Measurements from ENCODE around the gene ITGAL. TPM values are rescaled to one million over a fixed set of nuclear protein-coding genes. Genes with fewer than 3 reads are reported as not detected.
"Not testable (repeated sequence)": the region's sequence is repeated elsewhere in the genome, so short reads cannot be mapped to it uniquely, and the experiment has no call there.

Gene ITGAL
- total RNA-seq, 1 donor from 2014 or later, result 264 TPM

DNA sequence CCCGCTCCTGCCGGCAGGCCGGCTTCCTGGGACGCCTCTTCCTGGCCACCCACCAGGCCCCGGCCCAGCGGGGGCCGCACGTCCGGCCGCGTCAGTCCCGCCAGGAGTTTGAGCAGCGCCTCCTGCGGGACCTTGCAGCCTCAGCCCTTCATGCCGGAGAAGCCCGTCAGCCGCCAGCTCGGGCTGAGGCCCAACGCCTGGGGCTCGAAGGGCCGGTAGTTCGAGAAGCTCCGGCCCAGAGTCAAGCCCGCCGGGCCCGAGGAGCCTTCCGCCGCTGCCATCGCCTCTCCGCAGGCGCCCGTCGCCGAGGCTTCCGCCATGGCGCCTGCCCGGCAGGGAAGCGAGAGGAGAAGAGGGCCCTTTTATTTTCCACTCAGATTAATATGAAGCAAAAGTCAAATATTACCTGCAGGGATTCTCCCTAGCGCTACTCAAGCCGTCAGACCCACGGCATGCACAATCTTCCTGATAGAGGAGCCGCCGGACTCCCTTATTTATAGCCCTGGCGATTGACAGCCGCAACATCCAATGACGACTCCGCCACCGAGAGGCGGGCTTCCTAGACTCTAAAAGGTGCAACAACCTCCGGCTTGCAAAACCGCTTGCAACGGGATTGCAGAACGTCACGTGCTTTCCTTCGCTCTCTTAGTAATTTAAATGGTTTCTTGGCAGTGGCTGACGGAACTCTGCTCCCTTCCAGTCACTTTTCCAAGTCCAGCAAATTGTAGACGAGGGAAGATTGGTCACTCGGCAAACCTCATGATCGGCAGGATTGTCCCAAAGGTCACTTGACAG is 26.9 kb upstream of the ITGAL start, which contains the start of gene SEPHS2:
Gene SEPHS2 (minus strand): TSS at position 467 of the 795 bp plus-strand sequence. CDS start 147 bp downstream, at position 320.
- no peaks in the 10 kb centered on the region for H3K9me3 Mint-ChIP-seq
- peak; percentile 99 for DNase-seq
- H3K36me3 Mint-ChIP-seq (ENCODE audit: low read depth), result peaks cover 31% of the 10 kb centered on the region
- peak within 1 kb of the TSS; percentile 93 for H3K27ac Mint-ChIP-seq
- intact Hi-C loops (cut with micrococcal nuclease), result loop anchor here (1.0 kb wide), 3 partner anchors 10 to 15 kb away; partner anchors contain the start of gene DCTPP1
- peak within 1 kb of the TSS; percentile 89 for H3K4me3 Mint-ChIP-seq
- H3K27me3 Mint-ChIP-seq, result no peaks in the 10 kb centered on the region
- H3K4me1 Mint-ChIP-seq, result peaks cover 34% of the 10 kb centered on the region

DNA sequence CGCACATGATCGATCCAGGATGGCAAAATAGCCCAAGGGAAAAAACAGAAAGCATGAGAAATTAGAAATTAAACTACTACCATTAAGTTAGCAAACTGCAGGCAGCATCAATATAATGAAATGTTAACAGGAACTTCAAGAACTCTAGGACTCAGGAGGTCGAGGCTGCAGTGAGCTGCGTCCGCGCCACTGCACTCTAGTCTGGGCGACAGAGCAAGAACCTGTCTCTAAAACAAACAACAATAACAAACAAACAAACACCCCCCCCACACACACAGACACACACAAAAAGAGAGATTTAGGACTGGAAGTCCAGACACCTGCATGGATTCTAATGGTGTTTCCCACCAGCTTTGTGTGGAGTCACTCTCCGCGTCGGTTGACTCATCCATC is 26.3 kb upstream of the ITGAL start:
- no peak for DNase-seq
- peak overlapping the region; percentile 93 for H3K27ac Mint-ChIP-seq
- H3K36me3 Mint-ChIP-seq (ENCODE audit: low read depth), result peaks cover 31% of the 10 kb centered on the region
- intact Hi-C loops (cut with micrococcal nuclease), result no loop called here
- no peaks in the 10 kb centered on the region for H3K9me3 Mint-ChIP-seq
- H3K4me3 Mint-ChIP-seq, result peak overlapping the region; percentile 89
- H3K27me3 Mint-ChIP-seq, result no peaks in the 10 kb centered on the region
- H3K4me1 Mint-ChIP-seq, result peaks cover 38% of the 10 kb centered on the region

DNA sequence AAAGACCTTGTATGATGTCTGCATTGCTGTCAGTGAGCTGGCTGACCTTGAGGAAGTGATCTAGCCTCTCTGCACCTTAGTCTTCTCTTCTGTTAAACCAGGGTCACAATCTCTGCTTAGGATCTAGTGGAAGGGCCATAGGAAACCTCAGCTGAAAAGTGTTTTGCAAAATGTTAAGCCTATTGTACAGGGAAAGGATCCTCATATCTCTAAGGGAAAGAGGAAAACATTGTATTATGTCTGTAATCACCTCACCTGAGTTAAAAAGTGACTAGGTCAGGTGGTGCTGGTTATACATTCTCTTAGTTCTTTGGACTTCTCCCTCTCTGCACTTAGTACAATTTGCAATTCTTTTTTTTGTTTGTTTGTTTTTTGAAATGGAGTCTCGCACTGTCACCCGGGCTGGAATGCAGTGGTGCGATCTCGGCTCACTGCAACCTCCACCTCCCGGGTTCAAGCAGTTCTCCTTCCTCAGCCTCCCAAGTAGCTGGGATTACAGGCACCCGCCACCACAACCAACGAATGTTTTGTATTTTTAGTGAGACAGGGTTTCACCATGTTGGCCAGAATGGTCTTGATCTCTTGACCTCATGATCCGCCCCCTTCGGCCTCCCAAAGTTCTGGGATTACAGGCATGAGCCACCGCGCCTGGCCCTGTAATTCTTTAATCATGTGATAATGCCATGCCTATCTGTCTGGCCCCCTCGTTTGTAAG is 24.9 kb upstream of the ITGAL start:
- H3K27me3 Mint-ChIP-seq, result no peaks in the 10 kb centered on the region
- intact Hi-C loops (cut with micrococcal nuclease), result no loop called here
- no peak for DNase-seq
- H3K9me3 Mint-ChIP-seq, result no peaks in the 10 kb centered on the region
- H3K4me1 Mint-ChIP-seq, result peaks cover 42% of the 10 kb centered on the region
- peak overlapping the region; percentile 34 for H3K27ac Mint-ChIP-seq
- H3K36me3 Mint-ChIP-seq (ENCODE audit: low read depth), result peaks cover 26% of the 10 kb centered on the region
- H3K4me3 Mint-ChIP-seq, result no peak overlapping the region

DNA sequence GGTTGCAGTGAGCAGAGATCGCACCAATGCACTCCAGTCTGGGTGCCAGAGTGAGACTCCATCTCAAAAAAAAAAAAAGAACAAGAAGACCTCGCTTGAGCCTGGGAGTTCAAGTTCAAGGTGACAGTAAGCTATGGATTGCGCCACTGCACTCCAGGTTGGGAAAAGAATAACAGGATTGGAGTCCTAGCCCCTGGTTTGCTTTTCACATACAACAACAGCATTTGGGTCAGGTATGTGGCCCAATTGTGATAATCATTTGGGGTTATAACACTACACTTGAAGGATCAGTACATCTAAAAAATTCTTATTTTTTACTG is 23.5 kb upstream of the ITGAL start:
- Mint-ChIP-seq H3K4me3 (no peak overlapping the region), H3K9me3 (no peaks in the 10 kb centered on the region), H3K27me3 (no peaks in the 10 kb centered on the region), H3K27ac (no peak overlapping the region), H3K4me1 (peaks cover 42% of the 10 kb centered on the region), H3K36me3 (ENCODE audit: low read depth) (peaks cover 14% of the 10 kb centered on the region)
- no peak for DNase-seq
- intact Hi-C loops (cut with micrococcal nuclease), result loop anchor here (1.0 kb wide), 2 partner anchors 19 to 22 kb away; partner anchors contain the start of gene DCTPP1

DNA sequence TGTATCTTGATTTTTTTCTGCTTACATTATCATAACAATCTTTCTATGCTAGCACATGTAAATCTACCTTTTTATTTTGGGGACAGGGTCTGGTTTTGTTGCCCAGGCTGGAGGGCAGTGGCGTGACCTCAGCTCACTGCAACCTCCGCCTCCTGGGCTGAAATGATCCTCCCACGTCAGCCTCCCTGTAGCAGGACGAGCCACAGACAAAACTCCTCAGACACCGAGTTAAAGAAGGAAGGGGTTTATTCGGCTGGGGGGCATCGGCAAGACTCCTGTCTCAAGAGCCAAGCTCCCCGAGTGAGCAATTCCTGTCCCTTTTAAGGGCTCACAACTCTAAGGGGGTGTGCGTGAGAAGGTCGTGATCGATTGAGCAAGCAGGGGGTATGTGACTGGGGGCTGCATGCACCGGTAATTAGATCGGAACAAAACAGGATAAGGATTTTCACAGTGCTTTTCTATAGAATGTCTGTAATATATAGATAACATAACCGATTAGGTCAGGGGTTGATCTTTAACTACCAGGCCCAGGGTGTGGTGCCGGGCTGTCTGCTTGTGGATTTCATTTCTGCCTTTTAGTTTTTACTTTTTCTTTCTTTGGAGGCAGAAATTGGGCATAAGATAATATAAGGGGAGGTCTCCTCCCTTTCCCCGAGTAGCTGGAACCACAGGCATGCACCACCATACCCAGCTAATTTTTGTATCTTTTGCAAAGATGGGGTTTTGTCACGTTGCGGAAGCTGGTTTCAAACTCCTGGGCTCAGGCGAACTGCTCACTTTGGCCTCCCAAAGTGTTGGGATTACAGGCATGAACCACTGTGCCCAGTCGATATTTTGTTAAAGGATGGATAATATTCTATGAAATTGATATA is 19.6 kb upstream of the ITGAL start:
- peaks cover 60% of the 10 kb centered on the region for H3K4me1 Mint-ChIP-seq
- DNase-seq; H3K27me3 Mint-ChIP-seq; intact Hi-C loops (cut with micrococcal nuclease); H3K36me3 Mint-ChIP-seq (ENCODE audit: low read depth); H3K9me3 Mint-ChIP-seq: not testable (repeated sequence)
- H3K4me3 Mint-ChIP-seq, result peak overlapping the region; percentile 60
- H3K27ac Mint-ChIP-seq, result peak overlapping the region; percentile 55

DNA sequence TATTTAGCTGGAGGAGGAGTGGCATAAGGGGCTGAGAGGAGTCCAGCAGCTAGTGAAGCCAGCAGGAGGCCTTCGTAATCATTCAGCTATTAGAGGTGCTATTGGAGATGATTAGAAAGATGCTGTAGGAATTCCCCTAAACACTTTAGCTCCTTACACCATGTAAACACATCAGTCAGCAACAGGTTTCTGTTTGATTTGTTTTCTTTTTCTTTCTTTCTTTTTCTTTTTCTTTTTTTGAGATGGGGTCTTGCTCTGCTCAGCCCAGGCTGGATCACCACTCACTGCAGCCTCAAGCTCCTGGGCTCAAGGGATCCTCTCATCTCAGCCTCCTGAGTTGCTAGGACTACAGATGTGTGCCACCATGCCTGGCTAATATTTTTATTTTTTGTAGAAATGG is 16.2 kb upstream of the ITGAL start:
- Mint-ChIP-seq H3K4me1 (peaks cover 69% of the 10 kb centered on the region), H3K27me3 (no peaks in the 10 kb centered on the region), H3K4me3 (peak overlapping the region; percentile 31), H3K36me3 (ENCODE audit: low read depth) (no peaks in the 10 kb centered on the region), H3K9me3 (no peaks in the 10 kb centered on the region), H3K27ac (peak overlapping the region; percentile 95)
- intact Hi-C loops (cut with micrococcal nuclease), result loop anchor here (1.0 kb wide), 1 partner anchor 11 kb away; the partner anchor contains the start of gene SEPHS2
- DNase-seq, result no peak

DNA sequence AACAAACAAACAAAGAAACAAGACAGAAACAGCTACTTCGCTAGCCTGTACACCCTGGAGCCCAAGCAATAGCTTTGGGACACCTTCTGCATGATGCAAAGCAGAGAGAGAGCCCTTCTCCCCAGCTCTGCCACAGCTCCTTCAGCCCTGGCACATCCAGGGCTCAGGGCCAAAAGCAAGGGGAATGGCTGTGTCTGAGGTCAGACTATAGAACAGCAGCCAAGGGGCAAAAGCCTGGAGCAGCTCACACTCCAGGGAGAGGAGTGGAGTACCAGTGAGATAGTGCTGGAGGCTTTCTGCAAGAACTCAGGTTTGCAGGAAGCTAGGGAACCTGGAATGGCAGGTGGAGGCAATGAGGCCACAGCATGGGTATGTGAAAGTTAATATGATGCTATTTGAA is 15.3 kb upstream of the ITGAL start:
- H3K4me1 Mint-ChIP-seq, result peaks cover 76% of the 10 kb centered on the region

DNA sequence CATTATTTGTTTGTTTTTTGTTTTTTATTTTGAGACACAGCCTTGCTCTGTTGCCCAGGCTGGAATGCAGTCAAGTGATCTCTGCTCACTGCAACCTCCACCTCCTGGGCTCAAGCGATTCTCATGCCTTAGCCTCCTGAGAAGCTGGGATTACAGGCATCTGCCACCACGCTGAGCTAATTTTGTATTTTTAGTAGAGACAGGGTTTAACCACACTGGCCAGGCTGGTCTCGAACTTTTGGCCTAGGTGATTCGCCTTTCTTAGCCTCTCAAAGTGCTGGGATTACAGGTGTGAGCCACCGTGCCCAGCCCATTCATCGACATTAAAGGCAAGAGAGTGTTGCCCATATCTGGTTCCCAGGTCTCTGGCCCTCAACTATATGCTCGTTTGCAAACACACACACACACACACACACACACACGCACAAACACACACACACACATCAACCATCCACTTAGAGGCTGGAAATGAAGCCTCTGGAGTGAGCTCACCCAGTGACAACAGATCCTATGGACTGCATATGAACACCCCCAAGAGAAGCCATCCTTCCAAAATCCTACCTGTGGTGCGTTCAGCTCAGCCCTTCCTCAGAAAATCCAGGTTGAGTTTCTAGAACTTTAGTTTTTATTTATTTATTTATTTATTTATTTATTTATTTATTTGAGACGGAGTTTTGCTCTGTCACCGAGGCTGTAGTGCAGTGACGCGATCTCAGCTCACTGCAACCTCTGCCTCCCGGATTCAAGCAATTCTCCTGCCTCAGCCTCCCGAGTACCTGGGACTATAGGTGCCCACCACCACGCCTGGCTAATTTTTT is 14.6 kb upstream of the ITGAL start:
- no peaks in the 10 kb centered on the region for H3K9me3 Mint-ChIP-seq
- H3K36me3 Mint-ChIP-seq (ENCODE audit: low read depth), result peaks cover 2% of the 10 kb centered on the region
- H3K4me1 Mint-ChIP-seq, result peaks cover 71% of the 10 kb centered on the region
- intact Hi-C loops (cut with micrococcal nuclease), result no loop called here
- H3K27ac Mint-ChIP-seq, result peak overlapping the region; percentile 95
- peak overlapping the region; percentile 75 for H3K4me3 Mint-ChIP-seq
- peak; percentile 70 for DNase-seq
- no peaks in the 10 kb centered on the region for H3K27me3 Mint-ChIP-seq

More for the DNA sequence above, 15.3 kb upstream of the ITGAL start:
- Mint-ChIP-seq H3K27me3 (no peaks in the 10 kb centered on the region), H3K4me3 (peak overlapping the region; percentile 31), H3K27ac (peak overlapping the region; percentile 95), H3K9me3 (no peaks in the 10 kb centered on the region), H3K36me3 (ENCODE audit: low read depth) (peaks cover 2% of the 10 kb centered on the region)
- intact Hi-C loops (cut with micrococcal nuclease), result no loop called here
- DNase-seq, result peak; percentile 62

DNA sequence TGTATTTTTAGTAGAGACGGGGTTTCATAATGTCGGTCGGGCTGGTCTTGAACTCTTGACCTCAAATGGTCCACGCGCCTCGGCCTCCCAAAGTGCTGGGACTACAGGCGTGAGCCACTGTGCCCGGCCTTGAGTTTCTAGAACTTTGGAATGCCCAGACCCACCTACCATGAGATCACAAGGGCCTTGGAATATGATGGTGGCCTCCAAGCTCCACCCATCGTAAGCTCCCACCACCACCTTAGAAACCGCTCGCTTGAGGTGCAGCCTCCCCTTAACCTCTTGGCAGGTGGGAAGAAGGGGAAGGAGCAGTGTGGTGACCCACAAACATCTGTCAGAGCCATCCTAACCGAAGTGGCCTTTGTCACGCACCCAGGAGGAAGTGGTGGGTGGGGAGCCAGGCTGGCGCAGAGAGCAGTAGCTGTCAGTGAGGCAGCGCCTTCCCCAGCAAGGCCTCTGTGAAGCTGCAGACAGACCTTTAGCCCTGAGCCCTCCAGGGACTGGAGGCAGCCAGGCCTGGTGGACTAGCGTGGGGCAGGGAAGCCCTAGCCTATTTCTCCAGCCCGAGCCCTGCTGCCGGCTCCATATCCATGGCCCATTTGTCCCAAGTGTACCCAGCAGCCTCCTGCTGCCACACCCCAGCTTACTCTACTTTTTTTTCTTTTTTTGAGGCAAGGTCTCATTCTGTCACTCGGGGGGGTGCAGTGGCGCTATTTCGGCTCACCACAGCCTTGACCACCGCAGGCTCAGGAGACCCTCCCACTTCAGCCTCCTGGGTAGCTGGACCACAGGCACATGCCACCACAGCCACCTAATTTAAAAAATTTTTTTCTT is 13.8 kb upstream of the ITGAL start:
- Mint-ChIP-seq H3K4me3 (peak overlapping the region; percentile 75), H3K9me3 (no peaks in the 10 kb centered on the region), H3K4me1 (peaks cover 68% of the 10 kb centered on the region), H3K36me3 (ENCODE audit: low read depth) (peaks cover 2% of the 10 kb centered on the region), H3K27ac (peak overlapping the region; percentile 95), H3K27me3 (no peaks in the 10 kb centered on the region)
- DNase-seq, result peak; percentile 96
- intact Hi-C loops (cut with micrococcal nuclease), result loop anchor here (1.0 kb wide), 2 partner anchors 13 to 24 kb away; no protein-coding TSS in a partner anchor

DNA sequence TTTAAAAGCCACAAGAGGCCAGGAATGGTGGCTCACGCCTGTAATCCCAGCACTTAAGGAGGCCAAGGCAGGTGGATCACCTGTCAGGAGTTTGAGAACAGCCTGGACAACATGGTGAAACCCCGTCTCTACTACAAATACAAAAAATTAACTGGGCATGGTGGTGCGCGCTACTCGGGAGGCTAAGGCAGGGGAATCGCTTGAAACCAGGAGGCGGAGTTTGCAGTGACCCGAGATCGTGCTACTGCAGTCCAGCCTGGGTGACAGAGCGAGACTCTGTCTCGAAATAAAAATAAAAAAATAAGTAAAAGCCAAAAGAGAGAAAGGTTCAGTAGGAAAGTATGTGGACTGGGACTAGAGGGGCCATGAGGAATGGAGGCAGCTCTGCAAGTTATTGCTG is 13.1 kb upstream of the ITGAL start:
- H3K27me3 Mint-ChIP-seq, result no peaks in the 10 kb centered on the region
- no peak for DNase-seq
- H3K9me3 Mint-ChIP-seq, result no peaks in the 10 kb centered on the region
- peaks cover 2% of the 10 kb centered on the region for H3K36me3 Mint-ChIP-seq (ENCODE audit: low read depth)
- intact Hi-C loops (cut with micrococcal nuclease), result loop anchor here (1.0 kb wide), 2 partner anchors 12 to 25 kb away; no protein-coding TSS in a partner anchor
- peak overlapping the region; percentile 95 for H3K27ac Mint-ChIP-seq
- H3K4me1 Mint-ChIP-seq, result peaks cover 65% of the 10 kb centered on the region
- H3K4me3 Mint-ChIP-seq, result peak overlapping the region; percentile 75

DNA sequence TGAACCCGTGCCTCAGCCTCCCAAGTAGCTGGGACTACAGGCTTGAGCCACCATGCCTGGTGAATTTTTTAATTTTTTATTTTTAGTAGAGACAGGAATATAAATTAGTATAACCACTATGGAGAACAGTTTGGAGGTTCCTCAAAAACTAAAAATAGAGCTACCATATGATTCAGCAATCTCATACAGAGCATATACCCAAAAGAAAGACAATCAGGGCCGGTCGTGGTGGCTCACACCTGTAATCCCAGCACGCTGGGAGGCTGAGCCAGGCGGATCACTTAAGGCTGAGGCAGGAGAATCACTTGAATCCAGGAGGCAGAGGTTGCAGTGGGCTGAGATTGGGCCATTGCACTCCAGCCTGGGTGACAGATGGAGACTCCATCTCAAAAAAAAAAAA is 11.1 kb upstream of the ITGAL start:
- DNase-seq; H3K36me3 Mint-ChIP-seq (ENCODE audit: low read depth); intact Hi-C loops (cut with micrococcal nuclease); H3K4me3 Mint-ChIP-seq; H3K27me3 Mint-ChIP-seq; H3K9me3 Mint-ChIP-seq: not testable (repeated sequence)
- H3K4me1 Mint-ChIP-seq, result peaks cover 61% of the 10 kb centered on the region
- H3K27ac Mint-ChIP-seq, result peak overlapping the region; percentile 79

DNA sequence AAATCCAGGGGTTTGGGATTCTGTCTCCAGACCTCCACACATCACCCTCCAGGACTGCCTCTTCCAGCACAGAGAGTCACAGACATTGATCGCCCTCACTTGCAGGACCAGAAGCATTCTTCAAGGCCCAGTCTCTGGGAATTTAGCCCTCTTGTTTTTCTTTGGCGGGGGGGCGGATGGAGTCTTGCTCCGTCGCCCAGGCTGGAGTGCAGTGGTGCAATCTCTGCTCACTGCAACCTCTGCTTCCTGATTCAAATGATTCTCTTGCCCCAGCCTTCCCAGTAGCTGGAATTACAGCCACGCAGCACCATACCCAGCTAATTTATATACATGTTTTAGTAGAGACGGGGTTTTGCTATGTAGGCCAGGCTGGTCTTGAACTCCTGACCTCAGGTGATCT is 8.5 kb upstream of the ITGAL start:
- H3K36me3 Mint-ChIP-seq (ENCODE audit: low read depth), result peaks cover 2% of the 10 kb centered on the region
- DNase-seq, result no peak
- H3K4me3 Mint-ChIP-seq, result no peak overlapping the region
- H3K27ac Mint-ChIP-seq, result no peak overlapping the region
- no peaks in the 10 kb centered on the region for H3K9me3 Mint-ChIP-seq
- H3K27me3 Mint-ChIP-seq, result no peaks in the 10 kb centered on the region
- H3K4me1 Mint-ChIP-seq, result peaks cover 41% of the 10 kb centered on the region
- intact Hi-C loops (cut with micrococcal nuclease), result no loop called here

Measured in activated CD4-positive, alpha-beta T cell treated with anti-CD3 and anti-CD28 coated beads, Interleukin-2, amount 10 ng/mL, durations not matched to agents 24 days and 14 days (primary cell).